T-cell (primary cell): Measurements from ENCODE around the gene SLC22A17. TPM values are rescaled to one million over a fixed set of nuclear protein-coding genes. Genes with fewer than 3 reads are reported as not detected.
A peak's percentile ranks its signal among the peaks of the same experiment; 100 is the strongest.

Experiments used
- ATAC-seq, 4 experiments: fragments of 200-7000 bp in 3 of 4; fragments of 150-1000 bp in 1 of 4; cut with Tn5 transposase; replicated peaks in 1 of 4; 1 replicate in 3 of 4; 2 replicates in 1 of 4; pipeline ENCODE4 v1.10.0; 2021; ENCODE audit warnings: moderate library complexity in 3 of 4, mild to moderate bottlenecking in 2 of 4, moderate number of reproducible peaks in 1 of 4
- CTCF ChIA-PET, 2 donors: fragments of 300-600 bp; sonication (Branson Sonifier 250); formaldehyde crosslinking; loops; one replicate each; lab custom pipeline; 2022; ENCODE audit warnings: antibody characterized with exemption in 2 of 2; lab: Charles Lee
- POLR2A ChIA-PET, 2 donors: fragments of 300-600 bp; sonication (Branson Sonifier 250); formaldehyde crosslinking; loops; one replicate each; lab custom pipeline; 2022; ENCODE audit warnings: antibody characterized with exemption in 2 of 2; lab: Charles Lee
- DNase-seq, 35 experiments: peaks; one replicate each; pipeline versions ENCODE4 v3.0.0 to v3.0.0-alpha.2; 2013 to 2023
- H3K27ac ChIP-seq: one replicate; pipeline ENCODE4 v1.5.1; 2013; ENCODE audit warnings: low read length
- H3K27me3 ChIP-seq, 2 experiments: replicated peaks in 1 of 2; 1 replicate in 1 of 2; 2 replicates in 1 of 2; pipeline versions ENCODE4 v1.6.1 to v1.7.0; 2013; ENCODE audit warnings: low read length in 1 of 2, mixed read lengths in 1 of 2; ENCODE audit not compliant: control insufficient read depth in 2 of 2, insufficient read depth in 2 of 2; ENCODE audit errors: extremely low read depth in 1 of 2
- H3K36me3 ChIP-seq, 2 donors: 1 replicate in 1 of 2; 2 replicates in 1 of 2; pipeline versions ENCODE4 v1.6.1 to v1.7.0; 2013; ENCODE audit warnings: low read length in 1 of 2; ENCODE audit not compliant: control insufficient read depth in 2 of 2, insufficient read depth in 1 of 2; ENCODE audit errors: extremely low read depth in 1 of 2
- H3K4me1 ChIP-seq, 2 experiments: 1 replicate in 1 of 2; 2 replicates in 1 of 2; pipeline versions ENCODE4 v1.6.1 to v1.7.0; 2013; ENCODE audit warnings: low read length in 2 of 2, mixed read lengths in 1 of 2; ENCODE audit not compliant: insufficient read depth in 2 of 2, control insufficient read depth in 1 of 2; ENCODE audit errors: extremely low read depth in 1 of 2
- H3K4me3 ChIP-seq, 2 donors: 1 replicate in 1 of 2; 2 replicates in 1 of 2; pipeline versions ENCODE4 v1.5.1 to v1.7.0; 2013; ENCODE audit warnings: mild to moderate bottlenecking in 2 of 2, low read length in 1 of 2, moderate library complexity in 1 of 2; ENCODE audit not compliant: control insufficient read depth in 1 of 2; ENCODE audit errors: extremely low read depth in 1 of 2
- H3K9me3 ChIP-seq: 2 replicates; pipeline ENCODE4 v1.7.0; 2013
- H3K27ac Mint-ChIP-seq, 2 donors: one replicate each; pipeline ENCODE4 v1.8.0; 2020 to 2021; ENCODE audit warnings: mild to moderate bottlenecking in 2 of 2, mixed read lengths in 2 of 2
- H3K27me3 Mint-ChIP-seq, 2 donors: one replicate each; pipeline ENCODE4 v1.8.0; 2021 to 2022; ENCODE audit warnings: mixed read lengths in 2 of 2
- H3K36me3 Mint-ChIP-seq: one replicate; pipeline ENCODE4 v1.8.0; 2021; ENCODE audit warnings: mixed read lengths
- H3K4me1 Mint-ChIP-seq, 3 donors: one replicate each; pipeline ENCODE4 v1.8.0; 2020 to 2022; ENCODE audit warnings: mixed read lengths in 3 of 3, mild to moderate bottlenecking in 1 of 3
- H3K4me3 Mint-ChIP-seq, 3 donors: one replicate each; pipeline ENCODE4 v1.8.0; 2020 to 2022; ENCODE audit warnings: mild to moderate bottlenecking in 3 of 3, mixed read lengths in 3 of 3, moderate library complexity in 3 of 3
- H3K9me3 Mint-ChIP-seq, 3 donors: one replicate each; pipeline ENCODE4 v1.8.0; 2020 to 2022; ENCODE audit warnings: mixed read lengths in 3 of 3
- WGBS: methylation state at CpG from one replicate; pipeline ENCODE4 v1.1.5; 2013; ENCODE audit warnings: missing lambda C conversion rate; ENCODE audit not compliant: insufficient coverage; 5-methylcytosine and 5-hydroxymethylcytosine counted together
- total RNA-seq, 35 experiments: library from RNA in 6 of 35; stranded (reverse) in 6 of 35; fragments of 120-200 nt in 1 of 35; gene quantifications; one replicate each; pipeline versions ENCODE4 v1.2.1 to v1.2.4 and lab custom pipeline; 2013 to 2026

The SLC22A17 gene
- total RNA-seq, 5 donors from 2014 or later (not counting 1 experiment from before 2014, with no cell fraction given) = 12.0 to 19.0 (median 17.3) TPM

- peak overlapping the region in 1 of 2 donors; percentile 63 for H3K27ac Mint-ChIP-seq
These were observed 45.5 kb downstream of the SLC22A17 start for GRCh38 chr14:23307146-23307530.

GRCh38 chr14:23306412-23307145 is 46.1 kb downstream of the SLC22A17 start, which contains the start of gene BCL2L2:
Gene BCL2L2, plus strand, starts transcription at chr14:23306833. Its CDS starts 935 bp downstream, at chr14:23307768.
- WGBS = 30% methylated on average over 20 of the region's 24 CpGs
- Mint-ChIP-seq H3K36me3 (no peaks in the 10 kb centered on the region), H3K9me3 (no peaks in the 10 kb centered on the region), H3K27me3 (peaks cover 24 to 40% of the 10 kb centered on the region in 2 donors), H3K27ac (peak within 1 kb of the TSS in 1 of 2 donors; percentile 63), H3K4me3 (peak within 1 kb of the TSS in 1 of 3 donors; percentile 41), H3K4me1 (peaks cover 3 to 10% (median 5%) of the 10 kb centered on the region in 3 donors)
- Histone ChIP-seq H3K27me3 (peaks cover 0 to 51% of the 10 kb centered on the region in 2 experiments), H3K9me3 (no peaks in the 10 kb centered on the region), H3K36me3 (no peaks in the 10 kb centered on the region), H3K4me1 (peaks cover 0 to 14% of the 10 kb centered on the region in 2 experiments), H3K4me3 (no peak within 1 kb of the TSS), H3K27ac (no peak within 1 kb of the TSS)
- ChIA-PET POLR2A (no interaction called here), CTCF (interaction anchor here in 1 of 2 donors (1.4 kb wide), 1 partner anchor 15 kb away, joined by 3 read pairs; the partner anchor contains the start of gene PABPN1)
- ATAC-seq (no peak), DNase-seq (peak in 1 of 35 experiments; percentile 21)

More at GRCh38 chr14:23307146-23307530, 45.5 kb downstream of the SLC22A17 start:
- ChIA-PET CTCF (no interaction called here), POLR2A (no interaction called here)
- peaks cover 24 to 40% of the 10 kb centered on the region in 2 donors for H3K27me3 Mint-ChIP-seq
- no peaks in the 10 kb centered on the region for H3K9me3 Mint-ChIP-seq
- no peak overlapping the region for H3K4me3 Mint-ChIP-seq
- ATAC-seq = no peak
- Histone ChIP-seq H3K27ac (no peak overlapping the region), H3K4me1 (peaks cover 0 to 10% of the 10 kb centered on the region in 2 experiments), H3K27me3 (peaks cover 0 to 51% of the 10 kb centered on the region in 2 experiments), H3K9me3 (no peaks in the 10 kb centered on the region), H3K4me3 (no peak overlapping the region), H3K36me3 (no peaks in the 10 kb centered on the region)
- H3K4me1 Mint-ChIP-seq = peaks cover 3 to 10% (median 5%) of the 10 kb centered on the region in 3 donors
- H3K36me3 Mint-ChIP-seq = no peaks in the 10 kb centered on the region
- DNase-seq = no peak
- 33% methylated on average over 1 of the region's 5 CpGs for WGBS

- under 1% methylated on average over 65 of the region's 81 CpGs for WGBS
- H3K36me3 Mint-ChIP-seq = peaks cover 3% of the 10 kb centered on the region
- peak within 1 kb of the TSS; percentile 96 for H3K27ac ChIP-seq
These were observed 50.1 kb downstream of the SLC22A17 start, which contains the start of gene PPP1R3E for GRCh38 chr14:23302290-23303225. Gene PPP1R3E, minus strand, starts transcription at chr14:23302859. Its CDS starts 283 bp downstream, at chr14:23302576.

GRCh38 chr14:23301969-23302289 is 50.8 kb downstream of the SLC22A17 start:
- peak overlapping the region; percentile 74 to 85 for H3K4me3 ChIP-seq

More at GRCh38 chr14:23302290-23303225, 50.1 kb downstream of the SLC22A17 start, which contains the start of gene PPP1R3E:
- Histone ChIP-seq H3K4me3 (peak within 1 kb of the TSS; percentile 74 to 85), H3K9me3 (no peaks in the 10 kb centered on the region), H3K27me3 (peaks cover 0 to 21% of the 10 kb centered on the region in 2 experiments), H3K4me1 (peaks cover 9 to 26% of the 10 kb centered on the region in 2 experiments), H3K36me3 (peaks cover 0 to 8% of the 10 kb centered on the region in 2 donors)
- Mint-ChIP-seq H3K4me1 (peaks cover 15 to 34% (median 29%) of the 10 kb centered on the region in 3 donors), H3K4me3 (peak within 1 kb of the TSS; percentile 92 to 100 (median 92)), H3K27ac (peak within 1 kb of the TSS; percentile 96 to 97), H3K9me3 (no peaks in the 10 kb centered on the region), H3K27me3 (peaks cover 17 to 18% of the 10 kb centered on the region in 2 donors)
- CTCF ChIA-PET = interaction anchor here (0.6 to 6.3 kb wide), 6 partner anchors 16 to 384 kb away, joined by 3 to 93 read pairs (median 4); partner anchors contain the start of genes ACIN1 (in 1 of the 2), C14orf119 (in 1 of the 2), PABPN1 (in 1 of the 2) and RBM23 (in 1 of the 2)
- DNase-seq = peak; percentile 74 to 92 (median 84)
- POLR2A ChIA-PET = interaction anchor here (0.5 to 1.7 kb wide), 5 partner anchors 14 to 790 kb away, joined by 3 to 30 read pairs (median 4); partner anchors contain the start of genes PABPN1 (in 1 of the 2) and SLC22A17 (in 1 of the 2)
- ATAC-seq = peak; percentile 52 to 58 (median 55)

GRCh38 chr14:23301288-23301968 is 51.3 kb downstream of the SLC22A17 start:
- under 1% methylated on average over 87 of the region's 87 CpGs for WGBS
- CTCF ChIA-PET = interaction anchor here (0.6 to 6.3 kb wide), 8 partner anchors 11 to 315 kb away, joined by 3 to 93 read pairs (median 6); partner anchors contain the start of genes ACIN1 (in 1 of the 2), C14orf119 (in 1 of the 2), HOMEZ (in 1 of the 2) and PABPN1 (in 1 of the 2)
- H3K27me3 Mint-ChIP-seq = peaks cover 11 to 12% of the 10 kb centered on the region in 2 donors
- no peaks in the 10 kb centered on the region for H3K9me3 Mint-ChIP-seq
- H3K27me3 ChIP-seq = peaks cover 0 to 10% of the 10 kb centered on the region in 2 experiments
- peak overlapping the region; percentile 93 to 94 for H3K27ac Mint-ChIP-seq
- H3K4me1 Mint-ChIP-seq = peaks cover 15 to 34% (median 30%) of the 10 kb centered on the region in 3 donors
- H3K27ac ChIP-seq = peak overlapping the region; percentile 96
- H3K4me3 Mint-ChIP-seq = peak overlapping the region; percentile 92 to 100 (median 92)
- DNase-seq (peak; percentile 91 to 99 (median 96)), ATAC-seq (peak; percentile 75 to 82 (median 76))
- peak overlapping the region; percentile 74 to 85 for H3K4me3 ChIP-seq
- no peaks in the 10 kb centered on the region for H3K9me3 ChIP-seq
- POLR2A ChIA-PET = interaction anchor here (0.5 to 1.7 kb wide), 9 partner anchors 12 to 1729 kb away, joined by 3 to 30 read pairs (median 4); partner anchors contain the start of genes HOMEZ (in 1 of the 2) and PABPN1 (in 1 of the 2)
- peaks cover 0 to 16% of the 10 kb centered on the region in 2 donors for H3K36me3 ChIP-seq
- peaks cover 11% of the 10 kb centered on the region for H3K36me3 Mint-ChIP-seq
- peaks cover 9 to 26% of the 10 kb centered on the region in 2 experiments for H3K4me1 ChIP-seq

More at GRCh38 chr14:23301969-23302289, 50.8 kb downstream of the SLC22A17 start:
- DNase-seq (peak in 28 of 35 experiments; percentile 44 to 76 (median 60)), ATAC-seq (peak; percentile 31 to 40 (median 36))
- no peaks in the 10 kb centered on the region for H3K9me3 Mint-ChIP-seq
- peaks cover 6% of the 10 kb centered on the region for H3K36me3 Mint-ChIP-seq
- Histone ChIP-seq H3K27ac (peak overlapping the region; percentile 96), H3K27me3 (peaks cover 0 to 15% of the 10 kb centered on the region in 2 experiments), H3K36me3 (peaks cover 0 to 14% of the 10 kb centered on the region in 2 donors), H3K4me1 (peaks cover 9 to 26% of the 10 kb centered on the region in 2 experiments), H3K9me3 (no peaks in the 10 kb centered on the region)
- 0% methylated on average over 24 of the region's 25 CpGs for WGBS
- peak overlapping the region; percentile 90 for H3K27ac Mint-ChIP-seq
- H3K4me3 Mint-ChIP-seq = peak overlapping the region; percentile 92 to 100 (median 92)
- CTCF ChIA-PET = interaction anchor here (1.0 to 6.3 kb wide), 6 partner anchors 15 to 383 kb away, joined by 3 to 93 read pairs (median 8); partner anchors contain the start of genes ACIN1 (in 1 of the 2), C14orf119 (in 1 of the 2), HOMEZ (in 1 of the 2) and PABPN1 (in 1 of the 2)
- H3K4me1 Mint-ChIP-seq = peaks cover 15 to 34% (median 28%) of the 10 kb centered on the region in 3 donors
- POLR2A ChIA-PET = interaction anchor here (0.5 to 1.7 kb wide), 3 partner anchors 13 to 19 kb away, joined by 3 to 30 read pairs (median 5); partner anchors contain the start of gene PABPN1 (in 1 of the 2)
- peaks cover 11 to 12% of the 10 kb centered on the region in 2 donors for H3K27me3 Mint-ChIP-seq
